Activated naive CD8-positive, alpha-beta T cell treated with anti-CD3 and anti-CD28 coated beads for 36 hours (primary cell): Measurements from ENCODE around the gene LZTR1. TPM values are rescaled to one million over a fixed set of nuclear protein-coding genes. Genes with fewer than 3 reads are reported as not detected.

ENCODE experiments used
- DNase-seq: peaks from one replicate; pipeline ENCODE4 v3.0.0; 2021
- H3K27ac Mint-ChIP-seq: one replicate; pipeline ENCODE4 v1.8.0; 2022; ENCODE audit warnings: mild to moderate bottlenecking, moderate library complexity, mixed read lengths
- H3K27me3 Mint-ChIP-seq: one replicate; pipeline ENCODE4 v1.8.0; 2022; ENCODE audit warnings: mild to moderate bottlenecking, mixed read lengths
- H3K36me3 Mint-ChIP-seq: one replicate; pipeline ENCODE4 v1.8.0; 2021; ENCODE audit warnings: mild to moderate bottlenecking, mixed read lengths
- H3K4me1 Mint-ChIP-seq: one replicate; pipeline ENCODE4 v1.8.0; 2021; ENCODE audit warnings: mixed read lengths
- H3K4me3 Mint-ChIP-seq: one replicate; pipeline ENCODE4 v1.8.0; 2022; ENCODE audit warnings: mild to moderate bottlenecking, moderate library complexity, mixed read lengths
- H3K9me3 Mint-ChIP-seq: one replicate; pipeline ENCODE4 v1.8.0; 2022; ENCODE audit warnings: mixed read lengths
- total RNA-seq, 2 experiments: library from RNA; stranded (reverse); gene quantifications; one replicate each; pipeline ENCODE4 v1.2.3, GENCODE V29; 2021

Gene LZTR1
- total RNA-seq, 2 experiments from 2014 or later: 32.4 to 39.2 TPM

- no peak overlapping the region for H3K27ac Mint-ChIP-seq
- peaks cover 39% of the 10 kb centered on the region for H3K27me3 Mint-ChIP-seq
- DNase-seq: no peak
- H3K36me3 Mint-ChIP-seq: peaks cover 5% of the 10 kb centered on the region
- H3K9me3 Mint-ChIP-seq: no peaks in the 10 kb centered on the region
- H3K4me1 Mint-ChIP-seq: peaks cover 12% of the 10 kb centered on the region
- peak overlapping the region; percentile 63 for H3K4me3 Mint-ChIP-seq
Measured at GRCh38 chr22:20957683-20958431, 24.2 kb upstream of the LZTR1 start.

- Mint-ChIP-seq H3K27me3 (peaks cover 50% of the 10 kb centered on the region), H3K9me3 (no peaks in the 10 kb centered on the region), H3K4me3 (no peak overlapping the region), H3K4me1 (peaks cover 20% of the 10 kb centered on the region), H3K27ac (no peak overlapping the region), H3K36me3 (no peaks in the 10 kb centered on the region)
- no peak for DNase-seq
Measured at GRCh38 chr22:20959578-20960461, 22.3 kb upstream of the LZTR1 start.

- Mint-ChIP-seq H3K27ac (no peak overlapping the region), H3K9me3 (no peaks in the 10 kb centered on the region), H3K4me3 (no peak overlapping the region), H3K27me3 (peaks cover 50% of the 10 kb centered on the region), H3K36me3 (no peaks in the 10 kb centered on the region), H3K4me1 (peaks cover 20% of the 10 kb centered on the region)
- no peak for DNase-seq
Measured at GRCh38 chr22:20960609-20961008, 21.5 kb upstream of the LZTR1 start.

- Mint-ChIP-seq H3K9me3 (no peaks in the 10 kb centered on the region), H3K27ac (no peak overlapping the region), H3K36me3 (no peaks in the 10 kb centered on the region), H3K27me3 (peaks cover 39% of the 10 kb centered on the region), H3K4me1 (peaks cover 17% of the 10 kb centered on the region), H3K4me3 (no peak overlapping the region)
- DNase-seq: no peak
Measured at GRCh38 chr22:20962491-20962945, 19.6 kb upstream of the LZTR1 start.

- Mint-ChIP-seq H3K4me3 (no peak overlapping the region), H3K27ac (no peak overlapping the region), H3K27me3 (peaks cover 30% of the 10 kb centered on the region), H3K36me3 (no peaks in the 10 kb centered on the region), H3K9me3 (no peaks in the 10 kb centered on the region), H3K4me1 (peaks cover 13% of the 10 kb centered on the region)
- DNase-seq: no peak
Measured at GRCh38 chr22:20963201-20964052, 18.7 kb upstream of the LZTR1 start.

GRCh38 chr22:20964090-20964798 is 17.9 kb upstream of the LZTR1 start:
- Mint-ChIP-seq H3K36me3 (no peaks in the 10 kb centered on the region), H3K4me3 (peak overlapping the region; percentile 75), H3K9me3 (no peaks in the 10 kb centered on the region), H3K27me3 (peaks cover 24% of the 10 kb centered on the region), H3K4me1 (peaks cover 13% of the 10 kb centered on the region), H3K27ac (no peak overlapping the region)
- DNase-seq: no peak

GRCh38 chr22:20964799-20965103 is 17.3 kb upstream of the LZTR1 start:
- no peaks in the 10 kb centered on the region for H3K36me3 Mint-ChIP-seq
- peaks cover 13% of the 10 kb centered on the region for H3K4me1 Mint-ChIP-seq
- H3K9me3 Mint-ChIP-seq: no peaks in the 10 kb centered on the region
- H3K27ac Mint-ChIP-seq: no peak overlapping the region
- H3K4me3 Mint-ChIP-seq: peak overlapping the region; percentile 75
- DNase-seq: no peak
- H3K27me3 Mint-ChIP-seq: peaks cover 22% of the 10 kb centered on the region

- no peaks in the 10 kb centered on the region for H3K36me3 Mint-ChIP-seq
- H3K27me3 Mint-ChIP-seq: peaks cover 17% of the 10 kb centered on the region
- DNase-seq: no peak
- H3K9me3 Mint-ChIP-seq: no peaks in the 10 kb centered on the region
- H3K4me1 Mint-ChIP-seq: peaks cover 13% of the 10 kb centered on the region
- peak overlapping the region; percentile 43 for H3K4me3 Mint-ChIP-seq
- no peak overlapping the region for H3K27ac Mint-ChIP-seq
Measured at GRCh38 chr22:20965104-20965887, 16.8 kb upstream of the LZTR1 start.

- peaks cover 12% of the 10 kb centered on the region for H3K27me3 Mint-ChIP-seq
- no peaks in the 10 kb centered on the region for H3K36me3 Mint-ChIP-seq
- H3K9me3 Mint-ChIP-seq: no peaks in the 10 kb centered on the region
- H3K4me3 Mint-ChIP-seq: no peak overlapping the region
- peaks cover 13% of the 10 kb centered on the region for H3K4me1 Mint-ChIP-seq
- DNase-seq: no peak
- H3K27ac Mint-ChIP-seq: no peak overlapping the region
Measured at GRCh38 chr22:20965888-20966855, 15.9 kb upstream of the LZTR1 start.

GRCh38 chr22:20966883-20967696 is 15.0 kb upstream of the LZTR1 start, which contains the start of gene AIFM3:
AIFM3 (plus strand) TSS chr22:20967255; CDS start chr22:20967945, 690 bp downstream.
- H3K4me1 Mint-ChIP-seq: peaks cover 8% of the 10 kb centered on the region
- no peaks in the 10 kb centered on the region for H3K36me3 Mint-ChIP-seq
- DNase-seq: no peak
- H3K4me3 Mint-ChIP-seq: no peak within 1 kb of the TSS
- no peaks in the 10 kb centered on the region for H3K9me3 Mint-ChIP-seq
- peaks cover 12% of the 10 kb centered on the region for H3K27me3 Mint-ChIP-seq
- no peak within 1 kb of the TSS for H3K27ac Mint-ChIP-seq

GRCh38 chr22:20967697-20968211 is 14.3 kb upstream of the LZTR1 start:
- Mint-ChIP-seq H3K27ac (no peak overlapping the region), H3K9me3 (no peaks in the 10 kb centered on the region), H3K4me3 (no peak overlapping the region), H3K27me3 (peaks cover 12% of the 10 kb centered on the region), H3K36me3 (no peaks in the 10 kb centered on the region), H3K4me1 (peaks cover 8% of the 10 kb centered on the region)
- no peak for DNase-seq
